Measurements from ENCODE around the gene ZDHHC16.

GRCh38 chr10:97454330-97455036, 8.5 kb downstream of the ZDHHC16 start:
- TF ChIP-seq, protein P1, sequence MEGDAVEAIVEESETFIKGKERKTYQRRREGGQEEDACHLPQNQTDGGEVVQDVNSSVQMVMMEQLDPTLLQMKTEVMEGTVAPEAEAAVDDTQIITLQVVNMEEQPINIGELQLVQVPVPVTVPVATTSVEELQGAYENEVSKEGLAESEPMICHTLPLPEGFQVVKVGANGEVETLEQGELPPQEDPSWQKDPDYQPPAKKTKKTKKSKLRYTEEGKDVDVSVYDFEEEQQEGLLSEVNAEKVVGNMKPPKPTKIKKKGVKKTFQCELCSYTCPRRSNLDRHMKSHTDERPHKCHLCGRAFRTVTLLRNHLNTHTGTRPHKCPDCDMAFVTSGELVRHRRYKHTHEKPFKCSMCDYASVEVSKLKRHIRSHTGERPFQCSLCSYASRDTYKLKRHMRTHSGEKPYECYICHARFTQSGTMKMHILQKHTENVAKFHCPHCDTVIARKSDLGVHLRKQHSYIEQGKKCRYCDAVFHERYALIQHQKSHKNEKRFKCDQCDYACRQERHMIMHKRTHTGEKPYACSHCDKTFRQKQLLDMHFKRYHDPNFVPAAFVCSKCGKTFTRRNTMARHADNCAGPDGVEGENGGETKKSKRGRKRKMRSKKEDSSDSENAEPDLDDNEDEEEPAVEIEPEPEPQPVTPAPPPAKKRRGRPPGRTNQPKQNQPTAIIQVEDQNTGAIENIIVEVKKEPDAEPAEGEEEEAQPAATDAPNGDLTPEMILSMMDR (IDR thresholded peaks at IDR 0.05) = no peak
- TF ChIP-seq POLR2A (IDR thresholded peaks at IDR 0.05) = no peak

Measured in esophagus squamous epithelium (tissue), 4 donors.